ENCODE measurements around the gene KDM4B.

DNA sequence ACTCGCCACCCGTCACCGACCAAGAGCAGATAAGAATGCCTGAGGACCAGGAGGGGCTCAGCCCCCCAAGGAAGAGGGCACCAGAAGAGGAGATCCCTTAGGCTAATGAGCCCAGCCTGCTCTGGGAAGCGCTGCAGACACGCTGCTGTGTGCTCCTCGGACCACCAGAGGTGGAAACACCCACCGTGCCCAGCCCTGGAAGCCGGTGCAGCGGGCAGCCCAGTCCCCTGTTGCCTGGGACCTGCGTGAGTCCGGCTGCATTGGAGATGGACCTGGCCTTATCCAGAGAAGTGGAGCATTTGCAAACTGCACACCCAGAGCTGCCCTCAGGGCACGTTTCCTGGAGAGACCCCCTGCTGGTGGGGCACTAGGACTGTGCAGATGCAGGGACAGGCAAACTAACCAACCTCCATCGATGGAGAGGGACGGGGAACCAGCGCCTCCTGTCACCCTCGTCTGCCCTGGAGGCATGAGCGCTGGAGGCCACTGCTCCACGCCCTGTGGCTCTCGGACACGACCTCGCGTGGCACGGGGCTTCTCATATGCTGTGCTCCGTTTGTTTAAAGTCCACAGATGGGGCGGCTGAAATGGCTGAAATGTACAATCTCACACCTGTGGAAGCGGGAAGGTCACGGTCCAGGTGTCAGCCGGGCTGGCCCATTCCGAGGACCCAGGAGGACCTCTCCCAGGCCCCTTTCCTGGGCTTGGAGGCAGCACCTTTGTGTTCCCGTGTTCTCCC, 153.9 kb downstream of the KDM4B start:
- TF ChIP-seq, protein P1, sequence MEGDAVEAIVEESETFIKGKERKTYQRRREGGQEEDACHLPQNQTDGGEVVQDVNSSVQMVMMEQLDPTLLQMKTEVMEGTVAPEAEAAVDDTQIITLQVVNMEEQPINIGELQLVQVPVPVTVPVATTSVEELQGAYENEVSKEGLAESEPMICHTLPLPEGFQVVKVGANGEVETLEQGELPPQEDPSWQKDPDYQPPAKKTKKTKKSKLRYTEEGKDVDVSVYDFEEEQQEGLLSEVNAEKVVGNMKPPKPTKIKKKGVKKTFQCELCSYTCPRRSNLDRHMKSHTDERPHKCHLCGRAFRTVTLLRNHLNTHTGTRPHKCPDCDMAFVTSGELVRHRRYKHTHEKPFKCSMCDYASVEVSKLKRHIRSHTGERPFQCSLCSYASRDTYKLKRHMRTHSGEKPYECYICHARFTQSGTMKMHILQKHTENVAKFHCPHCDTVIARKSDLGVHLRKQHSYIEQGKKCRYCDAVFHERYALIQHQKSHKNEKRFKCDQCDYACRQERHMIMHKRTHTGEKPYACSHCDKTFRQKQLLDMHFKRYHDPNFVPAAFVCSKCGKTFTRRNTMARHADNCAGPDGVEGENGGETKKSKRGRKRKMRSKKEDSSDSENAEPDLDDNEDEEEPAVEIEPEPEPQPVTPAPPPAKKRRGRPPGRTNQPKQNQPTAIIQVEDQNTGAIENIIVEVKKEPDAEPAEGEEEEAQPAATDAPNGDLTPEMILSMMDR (conservative IDR thresholded peaks at IDR 0.05): no peak
- no peak for TF ChIP-seq ZFX (IDR thresholded peaks at IDR 0.05)

Data from C4-2B (cell line).